Fibroblast of the conjunctiva (primary cell): Measurements from ENCODE around the gene CEP128.
A peak's percentile ranks its signal among the peaks of the same experiment; 100 is the strongest.

Experiments used
- DNase-seq: peaks from one replicate; pipeline ENCODE4 v3.0.0-alpha.2; 2010; ENCODE audit warnings: low read depth

The CEP128 gene

GRCh38 chr14:80664576-80664975 is 277.0 kb downstream of the CEP128 start:
- DNase-seq: no peak

GRCh38 chr14:80663541-80663940 is 278.0 kb downstream of the CEP128 start:
- no peak for DNase-seq

DNA sequence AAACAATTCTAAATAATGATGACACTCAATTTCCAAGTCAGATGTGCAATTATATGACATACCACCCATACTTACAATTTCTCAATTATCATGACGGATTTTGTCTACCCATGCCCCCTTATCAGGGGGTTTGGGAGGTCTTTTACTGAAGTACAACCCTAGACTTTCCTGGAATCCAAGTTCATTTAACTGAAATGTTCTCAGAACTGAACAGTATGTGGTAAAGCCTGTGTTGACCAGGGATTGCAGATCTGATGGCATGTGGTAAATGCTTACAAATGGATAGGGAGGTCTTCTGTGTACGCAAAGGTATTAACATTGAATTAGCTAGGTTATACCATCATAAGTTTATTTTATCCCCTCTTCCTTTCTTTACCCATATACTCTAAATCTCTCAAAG is 281.8 kb downstream of the CEP128 start:
- DNase-seq: no peak

DNA sequence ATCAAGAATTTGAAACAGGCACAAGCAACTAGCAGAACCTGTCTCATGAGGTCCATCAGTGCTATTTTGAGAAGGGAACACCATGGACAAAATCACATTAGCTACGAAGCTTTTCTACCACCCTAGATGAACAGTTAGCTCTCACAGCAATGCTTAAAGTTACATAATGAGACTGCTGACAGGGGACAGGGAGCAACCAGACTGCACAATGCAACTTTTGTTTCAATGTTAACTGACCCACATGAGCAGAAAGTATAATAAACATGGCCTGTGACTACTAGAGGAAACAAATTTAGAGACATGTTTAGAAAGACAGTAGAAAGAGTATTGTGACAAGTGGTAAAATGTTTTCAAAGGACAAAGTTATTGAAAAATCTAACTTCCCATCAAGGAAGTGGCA is 282.8 kb downstream of the CEP128 start:
- DNase-seq: no peak

DNA sequence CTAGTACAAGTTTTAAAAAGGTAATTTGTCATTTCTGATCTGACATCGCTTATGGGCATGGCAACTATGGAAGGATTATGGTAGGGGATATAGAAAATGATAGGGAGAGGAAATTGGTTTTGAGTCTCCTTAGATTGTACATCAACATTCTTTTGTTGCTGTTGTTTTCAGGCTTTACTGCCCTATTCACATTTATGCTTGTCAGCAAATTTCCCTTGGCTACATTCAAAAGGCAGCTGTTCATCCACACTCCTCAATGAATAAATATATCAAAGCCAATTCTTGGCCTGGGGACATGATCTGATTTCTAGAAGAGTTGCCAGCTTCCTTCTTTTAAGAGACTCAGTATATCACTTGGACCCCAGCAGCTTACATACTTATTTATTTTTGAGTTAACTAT is 283.4 kb downstream of the CEP128 start:
- DNase-seq: no peak

- DNase-seq: no peak
Measured at GRCh38 chr14:80653956-80654355, 287.6 kb downstream of the CEP128 start.

GRCh38 chr14:80645667-80646413 is 295.7 kb downstream of the CEP128 start:
- DNase-seq: no peak

DNA sequence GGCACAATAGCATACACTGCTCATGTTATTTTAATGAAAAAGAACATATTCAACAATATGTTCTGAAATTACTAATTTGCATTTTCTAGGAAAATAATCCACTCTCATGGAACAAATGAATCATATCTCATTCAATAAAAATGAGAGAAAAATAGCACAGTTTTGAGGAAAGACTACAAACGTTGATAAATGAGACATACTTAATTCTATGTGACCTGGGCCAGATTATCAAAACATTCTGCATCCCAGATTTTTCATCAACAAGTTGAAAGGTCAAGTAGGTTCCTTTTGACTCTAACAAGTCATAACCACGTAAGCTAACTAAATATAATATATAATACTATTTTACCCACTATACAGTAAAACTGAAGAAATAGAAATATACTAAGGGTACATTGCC is 296.7 kb downstream of the CEP128 start:
- DNase-seq: no peak

DNA sequence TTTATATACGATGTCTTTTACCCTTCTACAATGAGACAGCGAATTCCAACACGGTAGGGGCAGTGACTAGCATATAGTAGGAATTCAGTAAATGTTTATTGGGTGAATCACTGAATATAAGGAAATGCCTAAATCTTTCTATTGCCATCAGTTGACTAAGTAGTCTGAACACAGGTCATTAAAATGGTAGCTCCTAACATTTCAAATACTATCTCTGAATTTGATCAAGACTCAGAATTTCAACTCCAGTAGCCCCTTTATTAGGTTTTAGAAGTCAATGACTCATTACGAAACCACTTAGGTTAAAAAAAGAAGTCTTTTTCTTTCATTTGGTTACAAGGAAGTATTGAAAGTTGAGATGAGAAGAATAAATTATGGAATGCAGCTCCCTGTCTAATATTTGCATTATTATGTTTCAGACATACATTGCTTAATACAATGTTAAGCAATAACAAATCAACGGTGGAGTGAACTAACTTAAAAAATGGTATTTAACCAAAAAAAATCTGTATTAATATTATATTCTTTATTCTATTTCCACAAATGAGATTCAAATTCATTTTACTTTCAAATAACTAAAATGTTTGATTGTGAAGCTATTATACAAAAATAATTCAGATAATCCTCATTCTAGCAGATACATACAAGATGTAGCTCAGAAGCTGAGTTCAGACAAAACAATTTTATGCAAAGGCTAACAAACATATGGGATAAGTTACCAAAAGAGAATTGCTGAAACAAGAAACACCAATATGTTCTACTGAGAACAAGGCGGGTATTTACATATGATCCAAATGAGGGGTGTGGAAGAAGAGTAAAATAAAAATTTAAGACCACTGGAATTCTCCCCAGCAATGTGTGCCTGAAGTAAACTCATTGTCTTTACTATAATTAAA is 302.7 kb downstream of the CEP128 start:
- DNase-seq: peak; percentile 51

DNA sequence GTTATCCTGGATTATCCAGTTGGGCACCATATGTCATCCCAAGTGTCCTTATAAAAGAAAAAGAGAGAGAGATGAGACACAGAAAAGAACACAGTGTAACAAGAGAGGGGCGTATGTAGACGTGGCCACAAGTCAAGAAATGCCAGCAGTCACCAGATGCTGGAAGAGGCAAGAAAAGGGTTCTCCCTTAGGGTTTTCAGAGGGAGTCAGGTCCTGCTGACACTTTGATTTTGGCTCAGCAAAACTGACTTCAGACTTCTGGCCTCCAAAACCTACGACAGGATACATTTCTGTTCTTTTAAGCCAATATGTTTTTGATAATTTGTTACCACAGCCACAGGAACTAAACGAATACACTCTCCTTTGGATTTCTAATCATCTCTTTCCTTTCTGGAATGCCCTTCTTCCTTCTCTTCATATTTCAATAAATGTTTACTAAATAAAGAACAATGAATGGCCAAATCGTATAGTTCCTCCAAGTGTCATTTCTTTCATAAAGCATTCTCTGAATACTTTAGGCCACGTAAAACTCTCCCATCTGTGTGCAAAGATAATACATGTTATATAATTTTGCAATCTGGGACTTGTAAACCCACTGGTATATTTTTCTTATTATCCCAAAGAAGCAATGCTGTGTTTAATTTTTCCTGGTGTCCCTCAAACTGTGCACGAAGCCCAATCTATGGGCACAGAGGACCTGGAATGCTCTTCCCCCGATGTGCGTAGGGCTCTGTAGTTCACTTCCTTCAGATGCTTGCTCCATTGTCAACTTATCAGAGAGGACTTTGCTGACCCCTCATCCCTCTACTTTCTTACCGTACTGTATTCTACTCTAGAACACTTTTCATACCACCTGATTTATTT is 303.6 kb downstream of the CEP128 start:
- DNase-seq: no peak

- no peak for DNase-seq
Measured at GRCh38 chr14:80636071-80636470, 305.5 kb downstream of the CEP128 start.

GRCh38 chr14:80634106-80634758 is 307.3 kb downstream of the CEP128 start:
- DNase-seq: no peak

GRCh38 chr14:80629606-80630005 is 311.9 kb downstream of the CEP128 start:
- no peak for DNase-seq

DNA sequence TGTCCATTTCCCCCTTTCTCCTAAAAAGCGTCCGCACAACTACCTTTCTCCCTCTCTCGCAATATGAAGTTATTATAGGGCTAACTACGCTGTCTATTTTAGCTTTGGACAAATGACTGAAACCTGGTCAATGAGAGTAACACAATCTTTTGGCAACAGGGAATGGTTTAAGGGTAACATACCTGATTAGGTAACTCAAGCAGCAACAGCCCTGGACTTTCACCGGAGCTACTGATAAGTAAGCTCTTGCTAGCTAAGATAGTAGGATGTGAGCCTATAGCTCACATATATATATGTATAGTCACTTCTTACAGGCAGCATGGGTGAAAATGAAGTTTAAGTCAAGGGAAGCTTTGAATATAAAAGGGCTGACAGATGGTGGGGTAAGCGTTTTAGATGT is 313.0 kb downstream of the CEP128 start:
- no peak for DNase-seq

DNA sequence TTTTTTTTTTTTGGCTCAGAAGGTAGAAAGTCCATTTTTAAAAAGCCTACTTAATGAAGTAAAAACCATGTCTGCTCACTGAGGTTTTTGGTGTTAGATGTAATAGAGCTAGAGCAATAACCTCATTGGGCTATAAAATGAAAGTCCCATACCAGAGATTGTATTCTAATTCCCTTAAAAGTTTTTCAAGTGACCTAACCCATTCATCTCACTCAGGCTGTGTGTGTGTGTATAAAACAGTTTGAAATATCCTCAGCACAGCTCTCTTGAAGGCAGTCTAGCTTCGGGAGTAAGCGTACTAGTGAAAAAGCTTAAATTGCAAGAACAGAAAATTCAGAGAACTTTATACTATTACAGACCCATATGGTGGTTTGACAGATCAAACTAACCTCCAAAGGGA is 313.8 kb downstream of the CEP128 start:
- no peak for DNase-seq

DNA sequence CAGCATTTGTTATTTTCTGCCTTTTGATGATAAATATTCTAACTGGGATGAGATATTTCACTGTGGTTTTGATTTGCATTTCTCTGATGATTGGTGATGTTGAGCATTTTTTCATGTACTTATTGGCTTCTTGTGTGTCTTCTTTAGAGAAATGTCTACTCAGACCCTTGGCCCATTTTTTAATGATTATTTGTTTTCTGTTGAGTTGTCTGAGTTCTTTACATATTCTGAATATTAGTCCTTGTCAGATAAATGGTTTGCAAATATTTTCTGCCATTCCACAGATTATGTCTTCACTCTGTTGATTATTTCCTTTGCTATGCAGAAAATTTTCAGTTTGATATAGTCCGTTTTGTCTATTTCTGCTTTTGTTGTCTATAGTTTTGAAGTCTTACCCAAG is 317.0 kb downstream of the CEP128 start:
- no peak for DNase-seq

- peak; percentile 56 for DNase-seq
Measured at GRCh38 chr14:80621701-80622100, 319.8 kb downstream of the CEP128 start.

- DNase-seq: no peak
Measured at GRCh38 chr14:80620434-80620833, 321.1 kb downstream of the CEP128 start.

DNA sequence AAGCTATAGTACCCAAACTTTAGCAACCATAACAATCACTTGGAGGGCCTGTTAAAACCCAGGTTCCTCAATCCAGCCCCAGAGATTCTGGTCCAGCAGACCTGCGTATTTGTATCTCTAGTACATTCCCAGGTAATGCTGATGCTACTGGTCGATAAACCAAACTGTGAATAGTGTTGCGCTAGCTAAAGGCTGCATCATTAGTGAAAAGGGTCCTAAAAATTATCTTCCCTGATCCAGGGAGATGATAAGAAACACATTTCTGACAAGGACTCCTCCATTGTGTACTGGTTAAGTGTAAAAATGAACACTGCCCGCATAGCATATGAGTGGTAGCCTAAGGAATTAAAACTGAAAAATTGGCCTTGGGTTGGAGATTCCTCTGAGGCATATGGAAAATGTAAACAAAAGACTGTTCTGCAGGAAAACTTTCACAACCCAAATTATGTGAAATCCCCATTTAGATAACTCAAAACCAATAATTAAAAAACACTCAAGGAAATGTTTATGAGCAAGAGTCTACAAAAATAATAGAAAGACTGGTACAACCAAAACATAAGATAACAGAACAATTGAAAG is 322.7 kb downstream of the CEP128 start:
- no peak for DNase-seq

- no peak for DNase-seq
Measured at GRCh38 chr14:80615831-80616230, 325.7 kb downstream of the CEP128 start.

DNA sequence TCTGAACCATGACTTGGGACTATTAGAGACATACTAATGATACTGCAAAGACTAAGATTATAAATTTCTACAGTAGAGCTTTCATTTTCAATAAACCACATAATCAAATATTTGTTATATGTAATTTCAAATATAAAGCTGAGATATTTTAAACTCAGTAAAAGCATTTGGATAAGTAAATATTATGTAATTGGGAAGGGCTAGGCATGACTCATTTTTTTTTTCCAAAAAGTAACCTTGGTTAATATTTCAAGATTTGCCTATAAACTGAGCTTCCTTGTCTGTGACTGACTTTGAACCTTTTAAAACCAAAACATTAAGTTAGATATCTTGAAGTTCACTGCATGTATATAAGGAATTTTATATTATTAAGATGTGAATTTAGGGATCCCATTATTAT is 332.5 kb downstream of the CEP128 start:
- no peak for DNase-seq

DNA sequence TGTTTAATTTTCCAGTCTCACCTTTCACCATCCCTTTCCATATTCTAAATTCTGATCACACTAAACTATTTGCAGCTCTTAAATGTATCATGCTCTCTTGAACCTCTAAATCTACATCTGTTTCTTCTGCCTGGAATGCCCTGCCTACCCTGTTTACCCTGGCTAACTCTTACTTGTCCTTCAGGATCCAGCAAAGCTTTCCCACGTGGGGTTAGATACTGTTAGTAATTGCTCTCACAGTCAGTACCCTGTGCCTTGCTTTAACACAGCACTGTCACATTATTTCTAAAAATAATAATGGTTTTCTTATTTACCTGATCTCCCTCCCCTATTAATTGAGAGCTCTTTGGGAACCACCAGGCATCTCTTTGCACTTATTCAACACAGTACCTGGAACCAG is 333.0 kb downstream of the CEP128 start:
- no peak for DNase-seq
